Measurements from ENCODE around the gene GRIA4. TPM values are rescaled to one million over a fixed set of nuclear protein-coding genes. Genes with fewer than 3 reads are reported as not detected.
"Not testable (repeated sequence)": the region's sequence is repeated elsewhere in the genome, so short reads cannot be mapped to it uniquely, and the experiment has no call there.

The GRIA4 gene
- total RNA-seq, 1 donor from 2014 or later, result 0.05 TPM

GRCh38 chr11:105860105-105860504, 250.2 kb downstream of the GRIA4 start:
- DNase-seq (ENCODE audit: low read depth), result no peak

GRCh38 chr11:105861225-105861624, 251.4 kb downstream of the GRIA4 start:
- DNase-seq (ENCODE audit: low read depth), result peak; percentile 42

GRCh38 chr11:105862736-105863367, 253.0 kb downstream of the GRIA4 start:
- DNase-seq (ENCODE audit: low read depth), result peak; percentile 56

- no peak for DNase-seq (ENCODE audit: low read depth)
Observed at GRCh38 chr11:105863523-105863922, 253.7 kb downstream of the GRIA4 start.

DNA sequence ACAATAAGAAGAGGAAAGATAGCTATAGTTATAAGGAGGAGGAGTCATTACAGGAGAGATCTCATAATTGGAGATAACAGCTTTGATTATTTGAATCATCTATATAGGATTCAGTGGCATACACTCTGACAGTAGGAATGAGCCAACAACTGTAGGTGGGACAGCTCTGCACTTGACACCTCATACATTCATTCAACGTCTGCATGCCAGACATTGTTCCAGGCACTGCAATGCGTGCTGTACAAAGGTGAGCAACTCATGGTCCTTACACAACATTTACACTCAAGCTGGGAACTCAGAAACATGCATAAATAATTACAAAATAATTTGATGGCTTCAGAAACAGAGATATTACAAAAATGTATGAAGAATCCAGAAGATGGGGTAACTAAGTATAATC, 257.9 kb downstream of the GRIA4 start:
- peak; percentile 34 for DNase-seq (ENCODE audit: low read depth)

- DNase-seq (ENCODE audit: low read depth), result no peak
Observed at GRCh38 chr11:105868762-105869285, 259.0 kb downstream of the GRIA4 start.

GRCh38 chr11:105870516-105871113, 260.7 kb downstream of the GRIA4 start:
- DNase-seq (ENCODE audit: low read depth), result no peak

GRCh38 chr11:105878510-105878909, 268.6 kb downstream of the GRIA4 start:
- DNase-seq (ENCODE audit: low read depth), result no peak

DNA sequence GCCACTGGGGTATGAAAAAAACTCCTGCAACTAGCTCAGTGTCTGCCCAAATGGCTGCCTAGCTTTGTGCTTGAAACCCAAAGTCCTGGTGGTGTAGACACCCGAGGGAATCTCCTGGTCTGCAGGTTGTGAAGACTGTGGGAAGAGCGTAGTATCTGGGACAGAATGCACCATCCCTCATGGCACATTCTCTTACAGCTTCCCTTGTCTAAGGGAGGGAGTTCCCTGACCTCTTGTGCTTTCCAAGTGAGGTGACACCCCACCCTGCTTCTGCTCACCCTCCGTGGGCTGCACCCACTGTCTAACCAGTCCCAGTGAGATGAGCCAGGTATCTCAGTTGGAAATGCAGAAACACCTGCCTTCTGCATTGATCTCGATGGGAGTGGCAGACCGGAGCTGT, 269.1 kb downstream of the GRIA4 start:
- DNase-seq (ENCODE audit: low read depth), result not testable (repeated sequence)

DNA sequence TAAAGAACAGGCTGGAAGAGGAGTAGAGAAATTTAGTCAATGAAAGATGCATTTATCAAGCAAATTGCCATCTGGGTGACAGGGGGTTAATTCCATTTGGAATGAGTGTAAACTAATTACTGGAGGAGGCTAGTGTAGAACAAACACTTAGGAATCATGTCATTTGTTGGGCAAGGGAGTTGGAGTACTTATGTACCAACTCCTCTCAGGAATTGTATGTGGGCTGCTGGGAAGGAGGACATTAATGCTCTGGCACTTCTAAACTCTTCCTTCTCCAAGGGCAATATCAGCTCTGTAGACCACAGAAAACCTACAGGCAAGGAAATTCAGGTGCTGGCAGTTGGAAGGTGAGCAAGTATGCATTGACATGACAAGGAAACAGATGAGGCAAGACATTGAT, 271.2 kb downstream of the GRIA4 start:
- DNase-seq (ENCODE audit: low read depth), result no peak

DNA sequence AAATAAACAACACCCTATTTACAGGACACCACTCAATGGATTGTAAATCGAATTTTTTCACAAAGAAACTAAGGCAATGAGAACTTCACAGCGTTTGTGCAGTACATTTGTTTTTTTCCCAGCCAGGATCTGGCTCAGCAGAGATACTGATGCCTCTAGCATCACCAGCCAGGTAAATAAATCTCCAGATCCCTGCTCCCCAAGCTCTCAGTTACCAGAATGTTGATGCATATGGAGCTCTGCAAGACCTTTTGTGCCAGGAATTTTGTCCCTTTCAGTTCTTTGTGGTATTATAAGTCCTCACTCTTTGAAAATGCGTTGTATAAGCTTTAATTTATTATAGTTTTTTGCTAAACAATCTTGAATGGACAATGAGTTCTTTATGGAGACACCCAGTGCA, 274.6 kb downstream of the GRIA4 start:
- DNase-seq (ENCODE audit: low read depth), result no peak

GRCh38 chr11:105891685-105892084, 281.8 kb downstream of the GRIA4 start:
- no peak for DNase-seq (ENCODE audit: low read depth)

GRCh38 chr11:105897161-105897560, 287.3 kb downstream of the GRIA4 start:
- DNase-seq (ENCODE audit: low read depth), result no peak

DNA sequence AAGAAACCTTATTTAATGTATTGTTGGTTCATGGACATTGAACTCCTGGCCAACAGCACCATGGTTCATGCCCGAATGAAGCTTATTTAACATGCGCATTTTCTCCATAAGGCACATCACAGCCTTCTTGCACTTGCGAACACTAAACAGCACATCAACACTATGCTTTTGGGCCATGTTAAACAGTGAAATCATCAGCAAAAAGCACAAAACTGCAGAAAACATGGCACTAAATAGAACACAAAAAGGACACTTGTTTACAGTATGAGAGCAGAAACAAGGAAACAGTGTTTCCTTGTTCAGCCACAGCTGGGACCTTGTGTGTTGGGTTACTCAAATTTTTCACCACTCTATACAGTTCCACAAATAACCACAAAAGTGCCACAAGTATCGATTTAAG, 289.9 kb downstream of the GRIA4 start:
- no peak for DNase-seq (ENCODE audit: low read depth)

DNA sequence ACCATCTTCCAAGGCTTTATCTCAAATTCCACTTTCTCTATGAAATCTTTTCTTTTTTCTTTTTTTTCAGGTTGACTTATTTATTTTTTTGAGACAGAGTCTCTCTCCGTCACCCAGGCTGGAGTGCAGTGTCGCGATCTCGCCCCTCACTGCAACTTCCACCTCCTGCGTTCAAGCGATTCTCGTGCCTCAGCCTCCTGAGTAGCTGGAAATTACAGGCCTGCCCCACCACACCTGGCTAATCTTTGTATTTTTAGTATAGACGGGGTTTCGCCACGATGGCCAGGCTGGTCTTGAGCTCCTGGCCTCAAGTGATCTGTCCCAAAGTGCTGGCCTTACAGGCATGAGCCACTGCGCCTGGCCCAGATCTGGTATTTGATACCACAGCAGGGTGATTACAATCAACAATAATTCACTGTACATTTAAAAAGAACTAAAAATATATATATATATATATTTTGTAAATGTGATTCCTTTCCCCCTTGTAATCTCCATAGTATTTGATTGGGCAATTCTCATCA, 290.7 kb downstream of the GRIA4 start:
- DNase-seq (ENCODE audit: low read depth), result no peak

DNA sequence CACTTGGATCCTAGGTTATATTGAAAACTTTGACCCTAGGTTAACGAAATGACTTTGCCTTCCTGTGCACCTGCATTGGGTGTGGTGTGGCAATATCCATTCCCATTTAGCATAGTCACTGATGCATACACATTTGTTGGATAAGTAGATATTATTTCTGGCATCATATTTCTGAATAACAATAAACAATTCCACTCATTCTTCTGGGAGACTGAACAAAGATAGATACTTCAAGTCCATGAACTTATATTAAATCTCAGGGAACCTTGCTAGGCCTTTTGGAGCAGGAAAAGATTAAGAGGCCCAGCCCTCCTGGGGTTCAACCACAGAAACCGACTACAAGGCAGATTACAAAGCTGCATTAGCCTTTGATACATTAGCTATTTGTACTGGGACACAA, 293.2 kb downstream of the GRIA4 start:
- DNase-seq (ENCODE audit: low read depth), result no peak

DNA sequence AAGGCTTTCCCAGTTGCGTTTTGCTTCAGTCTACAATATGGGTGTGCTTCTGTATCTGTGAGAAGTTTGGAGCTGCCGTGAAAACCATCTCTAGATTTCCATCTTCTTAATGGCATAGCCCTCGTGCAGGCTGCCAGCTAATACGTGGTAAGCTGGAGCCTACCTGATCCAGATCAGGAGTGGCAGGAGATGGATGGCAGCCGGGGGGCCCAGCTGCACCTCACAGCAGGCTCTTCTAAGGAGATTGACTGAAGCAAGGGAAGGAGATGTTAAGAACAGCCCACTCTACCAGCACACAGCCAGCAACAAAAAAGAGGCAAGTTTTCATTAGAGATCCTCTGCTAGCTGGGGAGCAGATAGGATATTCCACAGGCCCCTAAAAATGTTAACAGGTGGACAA, 296.6 kb downstream of the GRIA4 start:
- no peak for DNase-seq (ENCODE audit: low read depth)

DNA sequence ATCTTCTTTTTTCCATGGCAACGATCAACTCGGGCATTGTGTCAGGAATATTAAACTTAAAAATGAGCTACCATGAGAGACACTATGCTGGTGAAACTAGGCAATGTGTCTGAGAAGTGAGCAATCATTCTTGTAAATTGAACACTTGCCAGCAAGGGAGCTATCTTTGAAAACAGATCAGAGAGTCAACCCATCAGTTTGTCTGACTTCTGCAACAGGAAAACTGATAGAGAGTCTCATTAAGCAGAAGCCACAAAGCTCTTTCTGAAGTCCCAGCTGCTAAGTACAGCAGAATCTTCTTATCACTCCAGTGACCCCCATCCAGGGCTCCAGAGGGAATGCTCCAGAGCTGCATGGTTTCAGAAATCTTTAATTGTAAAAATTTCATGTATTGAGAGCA, 297.4 kb downstream of the GRIA4 start:
- no peak for DNase-seq (ENCODE audit: low read depth)

DNA sequence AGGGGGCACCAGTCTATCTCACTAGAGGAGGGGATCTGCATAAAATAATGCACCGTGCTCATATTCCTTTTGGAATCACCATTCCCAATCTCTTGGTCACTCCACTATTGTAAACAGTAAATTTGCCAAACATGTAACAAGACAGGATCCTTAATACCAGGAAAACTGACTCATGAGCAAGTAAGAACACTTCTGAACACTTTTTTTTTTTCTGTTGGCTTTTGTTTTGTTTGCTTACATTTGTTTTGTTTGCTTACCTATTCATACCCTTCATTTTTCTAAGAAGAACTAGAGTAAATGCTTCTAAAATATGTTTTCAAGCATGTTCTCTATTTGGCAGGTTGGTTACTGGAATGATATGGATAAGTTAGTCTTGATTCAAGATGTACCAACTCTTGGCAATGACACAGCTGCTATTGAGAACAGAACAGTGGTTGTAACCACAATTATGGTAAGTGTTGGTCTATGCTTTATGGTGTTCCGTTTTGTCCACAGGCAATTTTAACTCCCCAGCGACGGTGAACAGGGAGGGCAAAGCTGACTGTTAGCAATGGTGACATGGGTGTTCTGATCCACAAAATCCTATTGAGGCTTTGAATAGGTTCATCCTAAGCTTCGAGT, 300.3 kb downstream of the GRIA4 start:
- DNase-seq (ENCODE audit: low read depth), result peak; percentile 30

DNA sequence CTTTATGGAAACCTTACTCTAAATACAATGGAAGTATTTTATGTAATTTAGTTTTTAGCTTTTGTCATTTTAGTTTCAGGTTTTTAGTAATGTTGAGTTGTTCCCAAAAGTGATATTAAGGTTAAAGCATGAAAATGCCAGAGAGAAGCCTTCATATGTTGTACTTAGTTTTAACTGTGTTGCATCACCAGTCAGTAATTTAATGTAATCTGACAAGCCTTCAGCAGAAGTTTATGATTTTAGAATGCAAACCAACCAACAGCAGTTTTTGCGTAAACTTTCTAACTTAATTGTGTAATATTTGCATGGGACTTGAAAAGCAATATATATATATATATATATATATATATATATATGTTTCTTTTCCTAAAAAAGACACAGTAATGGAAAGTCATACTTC, 301.6 kb downstream of the GRIA4 start:
- no peak for DNase-seq (ENCODE audit: low read depth)

- DNase-seq (ENCODE audit: low read depth), result no peak
Observed at GRCh38 chr11:105912666-105913065, 302.8 kb downstream of the GRIA4 start.

GRCh38 chr11:105915021-105915420, 305.1 kb downstream of the GRIA4 start:
- DNase-seq (ENCODE audit: low read depth), result no peak

- no peak for DNase-seq (ENCODE audit: low read depth)
Observed at GRCh38 chr11:105918039-105918438, 308.2 kb downstream of the GRIA4 start.
